H9 (cell line): ENCODE results near the gene RHBDD3. TPM values are rescaled to one million over a fixed set of nuclear protein-coding genes. Genes with fewer than 3 reads are reported as not detected.

ENCODE experiments used
- DNase-seq: peaks from one replicate; pipeline ENCODE4 v3.0.0-alpha.2; 2017
- H2AFZ ChIP-seq: one replicate; pipeline ENCODE4 v1.6.1; 2013; ENCODE audit warnings: mild to moderate bottlenecking, low read length, control low read depth, moderate library complexity
- H2AK5ac ChIP-seq: 2 replicates; pipeline ENCODE4 v1.6.1; 2013; ENCODE audit warnings: low read length, control low read depth, mixed read lengths; ENCODE audit not compliant: insufficient read length
- H2BK120ac ChIP-seq: one replicate; pipeline ENCODE4 v1.6.1; 2013; ENCODE audit warnings: low read depth, mild to moderate bottlenecking, low read length, control low read depth, inconsistent platforms; ENCODE audit not compliant: poor library complexity, severe bottlenecking
- H2BK12ac ChIP-seq: 2 replicates; pipeline ENCODE4 v1.6.1; 2013; ENCODE audit warnings: low read length, control low read depth, mixed read lengths, low read depth; ENCODE audit not compliant: insufficient read length
- H2BK15ac ChIP-seq: 2 replicates; pipeline ENCODE4 v1.6.1; 2013; ENCODE audit warnings: low read depth, low read length, control low read depth
- H2BK20ac ChIP-seq: one replicate; pipeline ENCODE4 v1.6.1; 2013; ENCODE audit warnings: low read depth, mild to moderate bottlenecking, low read length, control low read depth, inconsistent platforms; ENCODE audit not compliant: poor library complexity, severe bottlenecking
- H2BK5ac ChIP-seq: 2 replicates; pipeline ENCODE4 v1.6.1; 2013; ENCODE audit warnings: low read length, control low read depth, mixed read lengths; ENCODE audit not compliant: insufficient read length
- H3K14ac ChIP-seq: 2 replicates; pipeline ENCODE4 v1.6.1; 2013; ENCODE audit warnings: low read length, control low read depth; ENCODE audit not compliant: insufficient read depth
- H3K18ac ChIP-seq: 2 replicates; pipeline ENCODE4 v1.6.1; 2013; ENCODE audit warnings: low read depth, mild to moderate bottlenecking, mixed read lengths, low read length, control low read depth; ENCODE audit not compliant: insufficient read length
- H3K23ac ChIP-seq: 2 replicates; pipeline ENCODE4 v1.6.1; 2013; ENCODE audit warnings: low read length, control low read depth, mixed read lengths, low read depth; ENCODE audit not compliant: insufficient read length
- H3K23me2 ChIP-seq: 2 replicates; pipeline ENCODE4 v1.6.1; 2013; ENCODE audit warnings: low read depth, mild to moderate bottlenecking, mixed read lengths, low read length, control low read depth; ENCODE audit not compliant: insufficient read length, poor library complexity, severe bottlenecking
- H3K27ac ChIP-seq: 2 replicates; pipeline ENCODE4 v1.5.1; 2013; ENCODE audit warnings: low read length, control low read depth, mixed read lengths, low read depth; ENCODE audit not compliant: insufficient read length
- H3K27me3 ChIP-seq: 2 replicates; pipeline ENCODE4 v1.6.1; 2013; ENCODE audit warnings: low read length, control low read depth, inconsistent platforms; ENCODE audit not compliant: insufficient read depth
- H3K4ac ChIP-seq: 2 replicates; pipeline ENCODE4 v1.6.1; 2013; ENCODE audit warnings: low read depth, mild to moderate bottlenecking, control low read depth, inconsistent platforms, low read length, moderate library complexity
- H3K4me1 ChIP-seq: 2 replicates; pipeline ENCODE4 v1.6.1; 2013; ENCODE audit warnings: low read length, control low read depth, inconsistent platforms; ENCODE audit not compliant: insufficient read depth
- H3K4me2 ChIP-seq: 2 replicates; pipeline ENCODE4 v1.6.1; 2013; ENCODE audit warnings: low read length, control low read depth, mixed read lengths; ENCODE audit not compliant: insufficient read length, insufficient read depth
- H3K56ac ChIP-seq: 2 replicates; pipeline ENCODE4 v1.6.1; 2013; ENCODE audit warnings: low read depth, mild to moderate bottlenecking, mixed read lengths, low read length, control low read depth; ENCODE audit not compliant: insufficient read length
- H3K79me1 ChIP-seq: 2 replicates; pipeline ENCODE4 v1.6.1; 2013; ENCODE audit warnings: low read depth, mild to moderate bottlenecking, moderate library complexity, low read length, control low read depth, inconsistent platforms; ENCODE audit not compliant: insufficient read depth, poor library complexity, severe bottlenecking
- H3K79me2 ChIP-seq: 2 replicates; pipeline ENCODE4 v1.6.1; 2013; ENCODE audit warnings: low read length, control low read depth, inconsistent platforms; ENCODE audit not compliant: insufficient read depth
- H3K9ac ChIP-seq: 2 replicates; pipeline ENCODE4 v1.6.1; 2013; ENCODE audit warnings: low read length, control low read depth, mixed read lengths; ENCODE audit not compliant: insufficient read length; ENCODE audit errors: extremely low read depth
- H3K9me3 ChIP-seq: one replicate; pipeline ENCODE4 v1.6.1; 2013; ENCODE audit warnings: low read depth, low read length, inconsistent platforms; ENCODE audit not compliant: control insufficient read depth
- H3T11ph ChIP-seq: one replicate; pipeline ENCODE4 v1.6.1; 2013; ENCODE audit warnings: mild to moderate bottlenecking, low read length, control low read depth, inconsistent platforms
- H4K20me1 ChIP-seq: one replicate; pipeline ENCODE4 v1.6.1; 2013; ENCODE audit not compliant: control insufficient read depth, insufficient read length, insufficient read depth
- H4K5ac ChIP-seq: 2 replicates; pipeline ENCODE4 v1.6.1; 2013; ENCODE audit warnings: low read depth, mild to moderate bottlenecking, mixed read lengths, low read length, control low read depth; ENCODE audit not compliant: insufficient read length
- H4K8ac ChIP-seq: replicated peaks from 2 replicates; pipeline ENCODE4 v1.6.1; 2013; ENCODE audit warnings: low read length, control low read depth, mixed read lengths, low read depth; ENCODE audit not compliant: insufficient read length
- H4K91ac ChIP-seq: 2 replicates; pipeline ENCODE4 v1.6.1; 2013; ENCODE audit warnings: low read depth, mild to moderate bottlenecking, moderate library complexity, mixed read lengths, low read length, control low read depth; ENCODE audit not compliant: insufficient read length
- H3K27ac Mint-ChIP-seq, 3 experiments: 2 replicates in 2 of 3; 3 replicates in 1 of 3; pipeline ENCODE4 v1.8.0; 2020 to 2021; ENCODE audit warnings: mixed read lengths in 3 of 3, mild to moderate bottlenecking in 1 of 3, moderate library complexity in 1 of 3
- H3K27me3 Mint-ChIP-seq: 2 replicates; pipeline ENCODE4 v1.8.0; 2021; ENCODE audit warnings: low read depth, mild to moderate bottlenecking, moderate library complexity, mixed read lengths
- H3K36me3 Mint-ChIP-seq, 3 experiments: 2 replicates in 2 of 3; 3 replicates in 1 of 3; pipeline ENCODE4 v1.8.0; 2020 to 2021; ENCODE audit warnings: low read depth in 3 of 3, mixed read lengths in 3 of 3; ENCODE audit not compliant: insufficient read depth in 1 of 3
- H3K4me1 Mint-ChIP-seq, 2 experiments: 2 replicates each; pipeline ENCODE4 v1.8.0; 2020; ENCODE audit warnings: mixed read lengths in 2 of 2
- H3K4me3 Mint-ChIP-seq, 2 experiments: 2 replicates in 1 of 2; 3 replicates in 1 of 2; pipeline ENCODE4 v1.8.0; 2020 to 2021; ENCODE audit warnings: mild to moderate bottlenecking in 2 of 2, mixed read lengths in 2 of 2, moderate library complexity in 1 of 2
- H3K9me3 Mint-ChIP-seq, 2 experiments: 2 replicates in 1 of 2; 3 replicates in 1 of 2; pipeline ENCODE4 v1.8.0; 2020; ENCODE audit warnings: mild to moderate bottlenecking in 2 of 2, mixed read lengths in 2 of 2, moderate library complexity in 1 of 2
- WGBS: extraction: QIAGEN DNeasy Blood & Tissue Kit; methylation state at CpG from one replicate; pipeline ENCODE4 v1.1.7; 2013; ENCODE audit warnings: missing lambda C conversion rate, low lambda C conversion rate, mixed read lengths; ENCODE audit not compliant: insufficient read length; ENCODE audit errors: extremely low coverage; 5-methylcytosine and 5-hydroxymethylcytosine counted together
- total RNA-seq: library from RNA; stranded (reverse); gene quantifications from 2 replicates; pipeline ENCODE4 v1.2.1, GENCODE V29; 2021
- TF ChIP-seq, protein P1 (sequence below): fragments of 200-600 bp; sonication (generic); conservative IDR thresholded peaks from 3 replicates; pipeline ENCODE4 v1.8.0; 2021; ENCODE audit warnings: antibody characterized with exemption, mild to moderate bottlenecking

RHBDD3 gene
- total RNA-seq, 1 experiment from 2014 or later, result 99.7 TPM

DNA sequence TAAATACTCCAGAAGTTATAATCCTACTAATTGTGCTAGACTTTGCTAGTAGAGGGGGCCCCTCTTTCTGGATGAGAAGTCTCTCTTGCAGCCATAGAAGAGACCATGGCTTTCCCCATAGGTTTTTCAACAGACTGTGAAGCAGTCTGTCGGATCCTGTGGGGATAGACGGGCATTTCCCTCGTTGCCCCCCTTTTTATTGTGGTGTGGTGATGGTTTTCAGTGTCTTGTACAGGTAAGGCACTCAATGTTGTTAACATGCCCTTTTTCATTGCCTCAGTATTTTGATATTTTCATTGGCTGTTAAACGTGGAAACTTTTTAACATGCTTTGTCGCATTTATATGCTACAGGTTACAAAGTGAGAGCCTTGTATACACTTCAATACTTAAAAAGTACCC lies 22.3 kb upstream of the RHBDD3 start:
- Histone ChIP-seq H3K18ac (no peak overlapping the region), H3K9me3 (no peaks in the 10 kb centered on the region), H3K27ac (no peak overlapping the region), H4K20me1 (no peaks in the 10 kb centered on the region), H3K9ac (no peak overlapping the region), H3K79me1 (no peaks in the 10 kb centered on the region), H3K56ac (no peak overlapping the region), H2BK5ac (no peak overlapping the region), H3T11ph (no peak overlapping the region), H3K79me2 (no peaks in the 10 kb centered on the region), H3K27me3 (no peaks in the 10 kb centered on the region), H4K8ac (no peak overlapping the region), H3K14ac (no peak overlapping the region), H3K4me1 (no peaks in the 10 kb centered on the region), H3K23me2 (no peaks in the 10 kb centered on the region), H2BK15ac (no peak overlapping the region), H4K5ac (no peak overlapping the region), H4K91ac (no peak overlapping the region), H3K4me2 (no peak overlapping the region), H2AFZ (no peak overlapping the region), H3K23ac (no peak overlapping the region), H2AK5ac (no peak overlapping the region), H2BK20ac (no peak overlapping the region), H2BK12ac (no peak overlapping the region), H3K4ac (no peak overlapping the region), H2BK120ac (no peak overlapping the region)
- Mint-ChIP-seq H3K4me3 (no peak overlapping the region), H3K36me3 (peaks cover 63 to 99% (median 96%) of the 10 kb centered on the region in 3 experiments), H3K27ac (0 out of 7 replicates have a peak overlapping the region, but pooled peaks of 1 of the 3 experiments have one; percentile 44), H3K9me3 (no peaks in the 10 kb centered on the region), H3K27me3 (no peaks in the 10 kb centered on the region), H3K4me1 (peaks cover 0 to 7% of the 10 kb centered on the region in 2 experiments; a peak in 1 of 4 replicates)
- TF ChIP-seq, protein P1, sequence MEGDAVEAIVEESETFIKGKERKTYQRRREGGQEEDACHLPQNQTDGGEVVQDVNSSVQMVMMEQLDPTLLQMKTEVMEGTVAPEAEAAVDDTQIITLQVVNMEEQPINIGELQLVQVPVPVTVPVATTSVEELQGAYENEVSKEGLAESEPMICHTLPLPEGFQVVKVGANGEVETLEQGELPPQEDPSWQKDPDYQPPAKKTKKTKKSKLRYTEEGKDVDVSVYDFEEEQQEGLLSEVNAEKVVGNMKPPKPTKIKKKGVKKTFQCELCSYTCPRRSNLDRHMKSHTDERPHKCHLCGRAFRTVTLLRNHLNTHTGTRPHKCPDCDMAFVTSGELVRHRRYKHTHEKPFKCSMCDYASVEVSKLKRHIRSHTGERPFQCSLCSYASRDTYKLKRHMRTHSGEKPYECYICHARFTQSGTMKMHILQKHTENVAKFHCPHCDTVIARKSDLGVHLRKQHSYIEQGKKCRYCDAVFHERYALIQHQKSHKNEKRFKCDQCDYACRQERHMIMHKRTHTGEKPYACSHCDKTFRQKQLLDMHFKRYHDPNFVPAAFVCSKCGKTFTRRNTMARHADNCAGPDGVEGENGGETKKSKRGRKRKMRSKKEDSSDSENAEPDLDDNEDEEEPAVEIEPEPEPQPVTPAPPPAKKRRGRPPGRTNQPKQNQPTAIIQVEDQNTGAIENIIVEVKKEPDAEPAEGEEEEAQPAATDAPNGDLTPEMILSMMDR, result no peak
- WGBS, result no CpG with 5 or more reads among the region's 5 CpGs
- DNase-seq, result no peak
